Panc1 (cell line): ENCODE results near the gene IL34.

Source experiments
- POLR2AphosphoS5 ChIP-seq: IDR thresholded peaks from 2 replicates; pipeline ENCODE4 v1.6.1; 2012; ENCODE audit warnings: mild to moderate bottlenecking, low read depth, low read length, moderate library complexity
- SIN3A ChIP-seq: IDR thresholded peaks from 2 replicates; pipeline ENCODE4 v1.6.1; 2012; ENCODE audit warnings: low read depth, mild to moderate bottlenecking, low read length, moderate library complexity, borderline replicate concordance; ENCODE audit not compliant: insufficient read depth
- TCF7L2 ChIP-seq: IDR thresholded peaks from 2 replicates; pipeline ENCODE4 v1.6.1; 2011; ENCODE audit warnings: mild to moderate bottlenecking, low read depth, low read length, inconsistent platforms
- TF ChIP-seq, protein P1 (sequence below): fragments of 450-650 bp; IDR thresholded peaks from 2 replicates; pipeline ENCODE4 v1.5.1; 2017; ENCODE audit warnings: mild to moderate bottlenecking

DNA sequence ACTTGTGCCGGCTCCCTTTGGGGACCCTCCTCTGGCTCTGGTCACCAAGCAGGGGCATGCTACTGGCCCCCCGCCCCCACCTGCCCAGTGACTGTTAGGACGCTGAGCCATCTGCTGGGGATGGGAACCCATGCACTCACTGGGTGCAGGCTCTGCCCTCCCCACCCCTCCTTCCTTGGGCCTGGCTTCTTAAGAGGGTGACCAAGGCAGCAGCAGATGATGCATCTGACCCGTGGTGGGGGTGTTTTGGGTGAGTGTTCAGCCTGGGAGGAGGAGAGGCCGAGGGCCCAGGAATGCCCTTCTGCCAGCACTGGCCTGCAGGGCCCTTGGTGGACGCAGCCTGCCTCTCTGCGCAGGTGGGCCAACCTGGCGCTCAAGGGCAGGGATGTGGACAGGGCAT is 58.7 kb downstream of the IL34 start:
- TF ChIP-seq SIN3A (no peak), POLR2AphosphoS5 (no peak), TCF7L2 (no peak)
- TF ChIP-seq, protein P1, sequence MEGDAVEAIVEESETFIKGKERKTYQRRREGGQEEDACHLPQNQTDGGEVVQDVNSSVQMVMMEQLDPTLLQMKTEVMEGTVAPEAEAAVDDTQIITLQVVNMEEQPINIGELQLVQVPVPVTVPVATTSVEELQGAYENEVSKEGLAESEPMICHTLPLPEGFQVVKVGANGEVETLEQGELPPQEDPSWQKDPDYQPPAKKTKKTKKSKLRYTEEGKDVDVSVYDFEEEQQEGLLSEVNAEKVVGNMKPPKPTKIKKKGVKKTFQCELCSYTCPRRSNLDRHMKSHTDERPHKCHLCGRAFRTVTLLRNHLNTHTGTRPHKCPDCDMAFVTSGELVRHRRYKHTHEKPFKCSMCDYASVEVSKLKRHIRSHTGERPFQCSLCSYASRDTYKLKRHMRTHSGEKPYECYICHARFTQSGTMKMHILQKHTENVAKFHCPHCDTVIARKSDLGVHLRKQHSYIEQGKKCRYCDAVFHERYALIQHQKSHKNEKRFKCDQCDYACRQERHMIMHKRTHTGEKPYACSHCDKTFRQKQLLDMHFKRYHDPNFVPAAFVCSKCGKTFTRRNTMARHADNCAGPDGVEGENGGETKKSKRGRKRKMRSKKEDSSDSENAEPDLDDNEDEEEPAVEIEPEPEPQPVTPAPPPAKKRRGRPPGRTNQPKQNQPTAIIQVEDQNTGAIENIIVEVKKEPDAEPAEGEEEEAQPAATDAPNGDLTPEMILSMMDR: no peak
